IPS-20b (cell line): ENCODE results near the gene RASGEF1B.
A peak's percentile ranks its signal among the peaks of the same experiment; 100 is the strongest.

Experiments used
- H3K27ac ChIP-seq: one replicate; pipeline ENCODE4 v1.5.1; 2013; ENCODE audit warnings: low read length
- H3K27me3 ChIP-seq: 2 replicates; pipeline ENCODE4 v1.6.1; 2013; ENCODE audit warnings: mild to moderate bottlenecking, low read length, inconsistent platforms; ENCODE audit not compliant: insufficient read depth
- H3K36me3 ChIP-seq: 2 replicates; pipeline ENCODE4 v1.6.1; 2013; ENCODE audit warnings: low read depth, mild to moderate bottlenecking, inconsistent platforms, low read length, moderate library complexity; ENCODE audit not compliant: insufficient read depth
- H3K4me1 ChIP-seq: 2 replicates; pipeline ENCODE4 v1.6.1; 2013; ENCODE audit warnings: mild to moderate bottlenecking, control low read depth, inconsistent platforms, low read length, moderate library complexity; ENCODE audit not compliant: insufficient read depth
- H3K4me3 ChIP-seq: 2 replicates; pipeline ENCODE4 v1.5.1; 2013; ENCODE audit warnings: mild to moderate bottlenecking, low read length, inconsistent platforms
- H3K9ac ChIP-seq: 2 replicates; pipeline ENCODE4 v1.6.1; 2013; ENCODE audit warnings: low read depth, mild to moderate bottlenecking, inconsistent platforms, low read length, moderate library complexity
- H3K9me3 ChIP-seq: 2 replicates; pipeline ENCODE4 v1.6.1; 2013; ENCODE audit warnings: mild to moderate bottlenecking, low read depth, low read length, inconsistent platforms; ENCODE audit not compliant: insufficient read depth

Gene RASGEF1B

DNA sequence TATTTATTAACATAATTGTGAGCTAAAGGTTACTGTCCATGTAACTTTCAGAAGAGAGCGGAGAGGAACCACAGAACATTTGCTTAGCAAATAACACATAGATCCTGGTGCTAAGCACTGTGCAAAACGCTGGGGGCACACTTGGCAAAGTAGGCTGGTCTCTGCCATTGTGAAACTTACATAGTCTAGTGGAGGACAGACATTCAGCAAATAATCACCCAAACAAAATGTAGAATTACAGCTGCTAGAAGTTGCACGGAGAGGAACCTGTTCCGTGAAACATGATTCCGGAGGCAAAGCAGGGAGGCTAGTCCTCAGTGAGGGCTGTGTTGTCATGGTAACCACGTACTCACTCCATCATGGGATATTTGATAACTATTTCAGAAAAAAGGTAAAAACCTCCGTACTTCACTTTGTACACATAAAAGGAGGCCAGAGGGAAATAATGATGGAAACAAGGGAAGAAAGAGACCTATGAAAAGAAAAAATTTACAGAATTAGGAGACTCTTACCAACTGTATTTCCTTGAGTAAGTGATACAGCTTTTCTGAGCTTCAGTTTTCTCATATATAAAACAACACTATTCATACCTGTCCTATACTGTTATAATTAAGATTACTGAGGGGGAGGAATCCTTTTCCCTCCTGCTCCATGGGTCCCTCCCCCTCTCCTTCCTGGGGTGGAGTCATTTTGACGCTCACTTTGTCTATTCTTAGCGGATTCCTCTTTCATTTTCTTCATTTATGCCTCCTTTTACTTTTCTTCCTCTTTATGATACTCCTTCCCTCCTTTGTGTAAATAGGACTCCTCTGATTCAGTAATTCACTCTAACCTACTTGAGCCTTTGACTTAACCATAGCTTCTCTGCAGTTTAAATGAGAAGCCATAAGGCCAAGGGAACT lies 825 bp upstream of the RASGEF1B start:
- Histone ChIP-seq H3K4me1 (0 out of 2 replicates have a peak, but pooled peaks cover 6% of the 10 kb centered on the region), H3K9me3 (no peaks in the 10 kb centered on the region), H3K9ac (peak overlapping the region; percentile 23; the same call in 1 of the 2 replicates), H3K36me3 (no peaks in the 10 kb centered on the region), H3K27ac (no peak overlapping the region), H3K4me3 (peak overlapping the region; percentile 87), H3K27me3 (peaks cover 25% of the 10 kb centered on the region)

- Histone ChIP-seq H3K27me3 (peaks cover 25% of the 10 kb centered on the region), H3K36me3 (no peaks in the 10 kb centered on the region), H3K9ac (peak overlapping the region; percentile 78; the same call in 1 of the 2 replicates), H3K9me3 (no peaks in the 10 kb centered on the region), H3K27ac (no peak overlapping the region), H3K4me1 (peaks cover 11% of the 10 kb centered on the region; the same call in 1 of the 2 replicates), H3K4me3 (peak overlapping the region; percentile 87)
Observed at GRCh38 chr4:81471298-81471587, 464 bp downstream of the RASGEF1B start.

DNA sequence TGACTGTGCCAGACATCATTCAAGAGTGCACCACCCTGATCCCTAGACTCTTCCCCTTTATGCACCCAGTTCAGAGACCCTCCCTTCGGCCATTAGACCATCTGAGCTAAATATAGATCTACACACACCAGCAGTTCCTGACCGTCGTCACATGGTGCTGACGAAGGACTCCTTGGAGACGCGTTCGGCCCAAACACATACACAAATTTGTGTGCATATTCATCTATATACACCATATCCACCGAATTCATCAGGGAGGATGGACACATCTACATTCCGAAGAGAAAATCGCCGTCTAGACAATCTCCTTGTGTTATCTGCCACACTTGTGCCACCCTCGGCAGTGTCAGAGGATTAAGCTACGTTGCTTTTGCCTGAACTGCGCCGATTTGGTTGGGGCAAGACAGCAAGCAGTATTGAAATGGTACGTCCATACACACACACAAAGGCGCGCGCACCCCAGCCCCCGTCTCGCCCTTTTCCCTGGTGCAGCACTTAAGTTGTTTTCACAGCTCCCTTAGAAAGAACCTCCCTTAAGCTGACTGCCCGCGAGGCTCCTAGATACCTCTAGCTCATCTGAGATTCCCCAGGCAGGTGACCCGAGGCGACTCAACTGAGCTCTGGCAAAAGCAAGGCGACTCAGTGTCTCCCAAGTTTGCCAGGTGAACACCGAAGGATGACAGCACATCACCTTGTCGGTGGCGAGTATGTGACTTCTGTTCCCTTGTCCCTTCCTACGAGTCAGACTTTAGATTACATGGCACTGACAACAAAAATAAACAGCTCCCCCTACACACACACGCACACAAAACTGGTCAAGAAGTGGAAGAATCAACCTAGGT lies 1.0 kb downstream of the RASGEF1B start:
- Histone ChIP-seq H3K4me1 (peaks cover 15% of the 10 kb centered on the region), H3K27me3 (peaks cover 25% of the 10 kb centered on the region), H3K9me3 (no peaks in the 10 kb centered on the region), H3K4me3 (peak overlapping the region; percentile 87), H3K27ac (no peak overlapping the region), H3K9ac (peak overlapping the region; percentile 78; the same call in 1 of the 2 replicates), H3K36me3 (no peaks in the 10 kb centered on the region)

- Histone ChIP-seq H3K36me3 (no peaks in the 10 kb centered on the region), H3K9me3 (no peaks in the 10 kb centered on the region), H3K27ac (no peak overlapping the region), H3K4me3 (peak overlapping the region; percentile 87), H3K27me3 (peaks cover 25% of the 10 kb centered on the region), H3K4me1 (peaks cover 22% of the 10 kb centered on the region), H3K9ac (no peak overlapping the region; the same call in 1 of the 2 replicates)
Observed at GRCh38 chr4:81469781-81470455, 1.8 kb downstream of the RASGEF1B start.

- Histone ChIP-seq H3K27ac (no peak overlapping the region), H3K9ac (no peak overlapping the region), H3K9me3 (no peaks in the 10 kb centered on the region), H3K36me3 (no peaks in the 10 kb centered on the region), H3K4me1 (peaks cover 28% of the 10 kb centered on the region), H3K4me3 (no peak overlapping the region; the same call in 1 of the 2 replicates), H3K27me3 (peaks cover 25% of the 10 kb centered on the region)
Observed at GRCh38 chr4:81468678-81469077, 3.0 kb downstream of the RASGEF1B start.

GRCh38 chr4:81467672-81467964 lies 4.1 kb downstream of the RASGEF1B start:
- H3K9me3 ChIP-seq = no peaks in the 10 kb centered on the region
- H3K9ac ChIP-seq = no peak overlapping the region
- no peaks in the 10 kb centered on the region for H3K36me3 ChIP-seq
- peaks cover 30% of the 10 kb centered on the region for H3K4me1 ChIP-seq
- H3K27me3 ChIP-seq = peaks cover 25% of the 10 kb centered on the region
- H3K27ac ChIP-seq = no peak overlapping the region
- H3K4me3 ChIP-seq = no peak overlapping the region

- Histone ChIP-seq H3K4me3 (no peak overlapping the region), H3K9me3 (no peaks in the 10 kb centered on the region), H3K9ac (no peak overlapping the region), H3K27ac (no peak overlapping the region), H3K36me3 (no peaks in the 10 kb centered on the region), H3K4me1 (peaks cover 30% of the 10 kb centered on the region), H3K27me3 (peaks cover 25% of the 10 kb centered on the region)
Observed at GRCh38 chr4:81466841-81467671, 4.7 kb downstream of the RASGEF1B start.

DNA sequence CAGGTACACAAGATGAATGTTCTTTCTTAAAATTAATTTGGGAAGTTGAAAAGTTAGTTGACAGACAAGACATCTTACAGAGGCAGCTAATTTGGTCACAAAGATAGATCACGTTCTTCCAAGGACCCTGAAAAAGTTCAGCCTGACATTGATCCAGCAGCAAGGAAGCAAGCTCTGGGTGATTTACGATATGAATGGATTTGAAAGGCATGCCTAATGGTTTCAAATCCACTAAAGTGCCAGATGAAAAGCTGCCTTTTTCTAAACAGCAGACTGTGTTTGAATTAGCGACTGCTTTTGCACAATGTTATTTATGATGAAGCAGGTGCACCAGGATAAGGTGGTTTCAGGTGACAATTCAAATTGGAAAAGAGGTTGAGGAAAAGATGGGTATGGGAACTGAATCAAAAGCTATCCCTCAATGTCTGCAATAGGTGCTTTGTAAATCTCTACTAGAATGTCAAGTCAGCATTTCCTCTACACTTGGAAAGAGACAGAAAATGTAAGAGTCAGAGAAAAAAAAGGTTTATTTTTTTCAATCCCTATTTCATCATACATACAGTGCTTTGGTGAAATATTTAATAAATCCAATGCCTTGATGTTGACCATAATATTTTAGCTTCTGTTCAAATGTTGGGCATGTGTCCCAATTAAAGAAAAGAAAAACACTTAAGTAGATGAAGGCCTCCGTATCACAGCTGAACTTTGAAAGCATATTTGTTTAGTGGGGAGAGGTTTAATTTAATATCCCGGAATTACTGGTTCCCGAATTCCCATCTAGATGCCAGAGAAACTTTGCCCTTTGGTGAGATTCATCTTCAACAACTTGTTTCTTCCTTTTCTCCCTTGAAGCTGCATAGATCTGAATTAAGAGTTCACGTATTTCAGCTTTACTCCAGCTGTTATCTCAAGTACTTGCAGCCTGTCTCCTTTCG lies 6.0 kb downstream of the RASGEF1B start:
- Histone ChIP-seq H3K9ac (no peak overlapping the region), H3K36me3 (no peaks in the 10 kb centered on the region), H3K27me3 (peaks cover 19% of the 10 kb centered on the region), H3K27ac (no peak overlapping the region), H3K4me1 (peaks cover 30% of the 10 kb centered on the region), H3K9me3 (no peaks in the 10 kb centered on the region), H3K4me3 (no peak overlapping the region)

GRCh38 chr4:81460834-81461233 lies 10.9 kb downstream of the RASGEF1B start:
- Histone ChIP-seq H3K4me3 (no peak overlapping the region), H3K27me3 (no peaks in the 10 kb centered on the region), H3K9ac (no peak overlapping the region), H3K36me3 (no peaks in the 10 kb centered on the region; the same call in 1 of the 2 replicates), H3K9me3 (no peaks in the 10 kb centered on the region), H3K27ac (no peak overlapping the region), H3K4me1 (peaks cover 15% of the 10 kb centered on the region)

DNA sequence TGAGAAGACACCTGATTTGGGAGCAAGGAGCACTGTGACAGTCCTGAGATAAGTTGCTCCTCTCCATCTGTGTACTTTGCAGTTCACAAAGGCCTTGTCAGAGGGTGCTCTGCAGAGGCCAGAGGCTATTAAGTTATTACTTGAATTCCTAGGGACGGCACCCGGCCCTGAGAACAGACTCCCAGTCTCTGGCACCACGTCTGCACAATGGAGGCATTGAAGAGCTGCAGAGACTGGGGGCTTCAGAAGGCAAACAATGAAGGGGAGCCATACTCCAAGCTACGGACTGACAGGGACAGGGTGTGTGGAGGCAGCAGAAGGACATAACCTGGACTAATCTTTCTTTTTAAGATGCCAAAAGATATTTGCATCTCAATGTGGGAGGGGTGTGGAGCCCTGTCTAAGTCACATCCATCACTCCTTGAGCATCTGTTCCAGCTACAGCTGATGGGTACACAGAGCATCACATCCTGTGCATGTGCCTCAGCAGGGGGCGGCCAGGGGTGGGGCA lies 11.5 kb downstream of the RASGEF1B start:
- Histone ChIP-seq H3K9ac (no peak overlapping the region), H3K27me3 (no peaks in the 10 kb centered on the region), H3K36me3 (no peaks in the 10 kb centered on the region; the same call in none of the 2 replicates), H3K27ac (no peak overlapping the region), H3K4me3 (no peak overlapping the region), H3K4me1 (peaks cover 10% of the 10 kb centered on the region), H3K9me3 (no peaks in the 10 kb centered on the region)
